NB4 (cell line): ENCODE data around the gene AFAP1.

Experiments used
- MYC ChIP-seq: IDR thresholded peaks from 2 replicates; pipeline ENCODE4 v1.6.1; 2011; ENCODE audit warnings: low read depth, low read length
- POLR2A ChIP-seq: IDR thresholded peaks from 2 replicates; pipeline ENCODE4 v1.6.1; 2011; ENCODE audit warnings: mild to moderate bottlenecking; ENCODE audit not compliant: insufficient read length; ENCODE audit errors: extremely low read depth
- TF ChIP-seq, protein P1 (sequence below): IDR thresholded peaks from one replicate; pipeline ENCODE4 v1.5.1; 2012; ENCODE audit warnings: low read depth, low read length
- TF ChIP-seq, protein P2 (sequence below): IDR thresholded peaks from 2 replicates; pipeline ENCODE4 v1.6.1; 2011; ENCODE audit warnings: low read depth, low read length

DNA sequence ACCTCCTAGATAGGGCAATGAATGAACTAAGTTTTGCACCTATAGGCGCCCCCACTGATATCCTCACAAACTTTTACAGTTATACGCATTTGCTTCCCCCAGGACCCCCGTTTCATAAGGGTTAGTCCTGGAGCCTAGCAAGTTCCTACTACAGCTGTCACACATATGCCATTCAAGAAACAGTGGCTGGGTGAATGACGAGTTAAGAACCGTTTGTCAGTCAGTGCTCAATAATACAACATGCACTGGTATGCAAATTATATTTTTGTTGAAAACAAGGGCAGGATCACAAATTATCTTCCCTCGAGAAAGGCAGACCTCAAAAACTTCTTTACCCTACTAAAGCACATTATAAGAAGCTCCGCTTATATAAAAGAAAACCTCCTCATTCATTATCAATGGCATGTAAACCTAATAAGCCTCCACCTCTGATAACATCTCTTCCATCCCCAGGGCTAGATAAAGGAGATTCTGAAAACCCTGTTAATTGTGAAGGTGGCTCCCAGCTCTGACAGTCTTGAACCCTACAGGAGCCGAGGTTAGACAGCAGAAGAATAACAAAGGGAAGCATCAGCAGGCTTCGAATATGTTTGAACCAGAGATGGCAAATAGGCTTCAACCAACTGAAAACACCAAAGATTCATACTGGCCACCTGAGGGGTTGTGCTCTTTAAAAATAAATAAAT is 40.3 kb downstream of the AFAP1 start:
- TF ChIP-seq, protein P1, sequence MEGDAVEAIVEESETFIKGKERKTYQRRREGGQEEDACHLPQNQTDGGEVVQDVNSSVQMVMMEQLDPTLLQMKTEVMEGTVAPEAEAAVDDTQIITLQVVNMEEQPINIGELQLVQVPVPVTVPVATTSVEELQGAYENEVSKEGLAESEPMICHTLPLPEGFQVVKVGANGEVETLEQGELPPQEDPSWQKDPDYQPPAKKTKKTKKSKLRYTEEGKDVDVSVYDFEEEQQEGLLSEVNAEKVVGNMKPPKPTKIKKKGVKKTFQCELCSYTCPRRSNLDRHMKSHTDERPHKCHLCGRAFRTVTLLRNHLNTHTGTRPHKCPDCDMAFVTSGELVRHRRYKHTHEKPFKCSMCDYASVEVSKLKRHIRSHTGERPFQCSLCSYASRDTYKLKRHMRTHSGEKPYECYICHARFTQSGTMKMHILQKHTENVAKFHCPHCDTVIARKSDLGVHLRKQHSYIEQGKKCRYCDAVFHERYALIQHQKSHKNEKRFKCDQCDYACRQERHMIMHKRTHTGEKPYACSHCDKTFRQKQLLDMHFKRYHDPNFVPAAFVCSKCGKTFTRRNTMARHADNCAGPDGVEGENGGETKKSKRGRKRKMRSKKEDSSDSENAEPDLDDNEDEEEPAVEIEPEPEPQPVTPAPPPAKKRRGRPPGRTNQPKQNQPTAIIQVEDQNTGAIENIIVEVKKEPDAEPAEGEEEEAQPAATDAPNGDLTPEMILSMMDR, result no peak
- TF ChIP-seq POLR2A, result no peak
- TF ChIP-seq MYC, result no peak
- TF ChIP-seq, protein P2, sequence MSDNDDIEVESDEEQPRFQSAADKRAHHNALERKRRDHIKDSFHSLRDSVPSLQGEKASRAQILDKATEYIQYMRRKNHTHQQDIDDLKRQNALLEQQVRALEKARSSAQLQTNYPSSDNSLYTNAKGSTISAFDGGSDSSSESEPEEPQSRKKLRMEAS, result no peak
